ENCODE measurements around the gene TPSAB1.
"Not testable (repeated sequence)": the region's sequence is repeated elsewhere in the genome, so short reads cannot be mapped to it uniquely, and the experiment has no call there.

Gene TPSAB1

DNA sequence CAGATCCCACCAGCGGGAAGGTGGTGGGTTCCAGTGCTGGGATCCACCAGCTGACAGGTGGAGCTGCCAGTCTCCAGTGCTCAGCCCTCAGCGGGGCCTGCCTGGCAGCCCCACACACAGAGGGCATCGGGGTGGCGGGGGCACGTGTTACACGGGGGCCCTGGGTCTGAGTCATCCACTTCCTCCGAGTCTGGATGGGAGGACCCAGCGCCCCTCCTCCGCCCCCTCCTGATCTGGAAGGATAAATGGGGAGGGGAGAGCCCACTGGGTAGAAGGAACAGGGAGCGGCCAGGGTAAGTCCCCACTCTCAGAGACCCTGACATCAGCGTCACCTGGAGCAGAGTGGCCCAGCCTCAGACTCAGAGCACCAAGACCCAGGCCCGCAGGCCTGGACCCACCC is at the start of gene TPSAB1:
TPSAB1 (plus strand) TSS at position 270 of the 400 bp plus-strand sequence. CDS start 234 bp downstream, outside the sequence.
- H3K9me3 Mint-ChIP-seq; H3K27me3 Mint-ChIP-seq; H3K4me3 Mint-ChIP-seq; H3K4me1 Mint-ChIP-seq (ENCODE audit: low read depth); H3K27ac Mint-ChIP-seq; H3K36me3 Mint-ChIP-seq (ENCODE audit: low read depth); intact Hi-C loops (cut with micrococcal nuclease): not testable (repeated sequence)

DNA sequence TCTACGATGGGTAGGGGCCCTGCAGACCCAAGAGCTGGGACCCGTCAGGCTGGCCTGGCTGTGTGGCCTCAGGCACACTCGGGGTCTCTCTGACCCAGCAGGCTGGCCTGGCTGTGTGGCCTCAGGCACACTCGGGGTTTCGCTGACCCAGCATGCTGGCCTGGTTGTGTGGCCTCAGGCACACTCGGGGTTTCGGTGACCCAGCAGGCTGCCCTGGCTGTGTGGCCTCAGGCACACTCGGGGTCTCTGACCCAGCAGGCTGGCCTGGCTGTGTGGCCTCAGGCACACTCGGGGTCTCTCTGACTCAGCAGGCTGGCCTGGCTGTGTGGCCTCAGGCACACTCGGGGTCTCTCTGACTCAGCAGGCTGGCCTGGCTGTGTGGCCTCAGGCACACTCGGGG is 49.7 kb upstream of the TPSAB1 start:
- H3K4me3 Mint-ChIP-seq; H3K36me3 Mint-ChIP-seq (ENCODE audit: low read depth); H3K9me3 Mint-ChIP-seq; H3K27me3 Mint-ChIP-seq; H3K4me1 Mint-ChIP-seq (ENCODE audit: low read depth); H3K27ac Mint-ChIP-seq; intact Hi-C loops (cut with micrococcal nuclease): not testable (repeated sequence)

DNA sequence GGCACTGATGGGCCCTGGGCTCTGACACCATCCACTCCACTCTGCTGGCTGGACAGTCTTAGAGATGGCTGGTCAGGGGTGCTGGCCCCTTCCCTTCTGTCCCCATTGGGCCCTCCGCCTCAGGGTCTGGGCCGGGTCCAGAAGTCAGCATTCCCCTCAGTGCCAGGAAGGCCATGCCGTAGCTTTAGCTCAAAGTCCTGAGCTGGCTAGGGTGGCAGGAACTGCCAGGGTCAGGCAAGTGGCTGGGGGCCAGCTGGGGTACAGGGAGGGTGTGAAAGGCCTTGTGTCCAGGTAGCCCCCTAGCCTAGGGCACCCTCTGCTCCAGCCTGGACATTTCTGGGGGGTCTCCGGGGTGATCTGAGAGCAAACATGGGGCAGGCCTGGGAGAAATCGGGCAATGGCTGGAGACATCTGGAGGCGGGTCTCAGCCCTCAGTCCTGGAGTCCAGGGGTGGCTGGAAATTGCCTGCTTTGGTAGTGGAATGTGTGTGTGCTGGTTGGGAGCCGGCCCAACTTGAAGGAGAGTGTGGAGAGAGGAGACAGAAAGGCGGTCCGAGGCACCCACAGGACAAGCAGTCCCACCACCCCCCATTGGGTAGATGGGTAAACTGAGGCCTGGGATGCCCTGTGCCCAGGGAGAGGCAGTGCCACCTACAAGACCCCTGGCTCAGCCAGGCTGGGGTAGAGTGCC is 48.0 kb upstream of the TPSAB1 start:
- H3K27ac Mint-ChIP-seq = no peak overlapping the region
- peaks cover 4% of the 10 kb centered on the region for H3K27me3 Mint-ChIP-seq
- intact Hi-C loops (cut with micrococcal nuclease) = no loop called here
- no peaks in the 10 kb centered on the region for H3K9me3 Mint-ChIP-seq
- H3K4me1 Mint-ChIP-seq (ENCODE audit: low read depth) = no peaks in the 10 kb centered on the region
- H3K36me3 Mint-ChIP-seq (ENCODE audit: low read depth) = no peaks in the 10 kb centered on the region
- H3K4me3 Mint-ChIP-seq = no peak overlapping the region

DNA sequence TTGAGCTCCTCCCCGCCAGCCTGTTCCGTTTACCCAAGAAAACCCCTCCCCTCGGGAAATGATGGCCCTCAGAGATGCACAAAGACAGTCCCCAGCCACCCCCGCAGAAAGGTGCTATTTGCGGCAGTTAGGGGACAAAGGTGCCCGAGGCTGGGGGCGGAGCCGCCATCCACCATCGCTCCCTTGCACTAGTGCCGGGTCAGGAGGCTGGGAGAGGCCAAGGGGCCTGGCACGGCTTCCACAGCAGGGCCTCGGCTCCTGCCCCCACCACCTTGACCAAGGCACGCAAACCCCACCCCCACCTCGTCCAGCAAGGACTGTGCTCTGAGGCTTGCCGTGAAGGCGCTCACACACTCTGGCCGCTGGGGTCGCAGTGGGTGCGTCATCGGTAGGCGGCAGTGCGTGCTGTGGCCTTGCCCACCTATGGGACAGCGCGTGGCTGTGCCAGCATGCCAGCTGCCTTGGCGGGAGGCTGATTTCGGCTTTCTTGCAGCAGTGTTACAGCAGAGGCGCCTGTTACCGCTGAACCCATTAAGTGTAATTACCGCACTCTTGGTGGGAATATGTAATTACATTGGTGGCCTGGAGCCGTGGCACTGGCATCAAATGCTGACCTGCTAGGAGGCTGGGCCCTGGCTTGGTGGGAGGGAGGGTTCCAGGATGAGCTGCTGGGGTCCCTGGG is 47.2 kb upstream of the TPSAB1 start:
- Mint-ChIP-seq H3K4me3 (no peak overlapping the region), H3K36me3 (ENCODE audit: low read depth) (no peaks in the 10 kb centered on the region), H3K27ac (no peak overlapping the region), H3K9me3 (no peaks in the 10 kb centered on the region), H3K27me3 (peaks cover 4% of the 10 kb centered on the region), H3K4me1 (ENCODE audit: low read depth) (no peaks in the 10 kb centered on the region)
- intact Hi-C loops (cut with micrococcal nuclease) = no loop called here

DNA sequence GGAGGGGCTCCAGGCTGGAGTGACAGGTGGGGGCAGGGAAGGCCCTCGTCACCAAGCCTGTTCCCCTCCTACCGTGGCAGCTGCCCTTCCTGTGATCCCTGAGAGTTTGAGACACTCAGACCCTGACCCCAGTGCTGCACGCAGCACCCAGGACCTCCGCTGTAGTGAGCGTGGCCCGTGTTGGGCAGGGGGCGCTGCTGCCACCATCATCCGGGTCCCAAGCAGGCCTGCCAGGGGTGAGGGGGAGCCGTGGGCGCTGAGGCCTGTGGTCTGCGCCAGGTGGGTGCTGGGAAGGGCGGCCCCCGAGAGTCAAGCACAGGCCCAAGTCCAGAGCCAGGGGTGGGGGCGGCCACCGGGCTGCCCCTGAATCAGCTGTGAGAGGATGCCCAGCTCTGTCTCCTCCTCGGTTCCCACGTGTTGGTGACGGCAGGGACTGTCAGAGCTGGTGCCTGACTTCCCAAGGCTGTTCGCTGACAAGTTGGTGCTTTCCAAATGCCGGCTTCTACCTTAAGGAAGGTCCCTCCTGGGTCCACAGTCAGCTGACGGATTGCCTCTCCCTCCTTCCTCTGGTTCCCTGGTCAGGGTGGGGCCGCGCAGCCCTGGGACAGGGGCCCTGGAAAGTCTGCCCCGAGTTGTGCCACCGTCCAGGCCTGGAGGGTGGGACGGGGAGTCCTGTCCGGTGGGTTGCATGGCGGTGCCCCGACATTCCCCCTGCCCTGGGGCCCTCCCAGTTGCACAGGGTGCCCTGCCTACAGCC is 46.5 kb upstream of the TPSAB1 start:
- Mint-ChIP-seq H3K27ac (no peak overlapping the region), H3K9me3 (no peaks in the 10 kb centered on the region), H3K4me1 (ENCODE audit: low read depth) (no peaks in the 10 kb centered on the region), H3K4me3 (no peak overlapping the region), H3K36me3 (ENCODE audit: low read depth) (no peaks in the 10 kb centered on the region), H3K27me3 (peaks cover 1% of the 10 kb centered on the region)
- intact Hi-C loops (cut with micrococcal nuclease) = no loop called here

DNA sequence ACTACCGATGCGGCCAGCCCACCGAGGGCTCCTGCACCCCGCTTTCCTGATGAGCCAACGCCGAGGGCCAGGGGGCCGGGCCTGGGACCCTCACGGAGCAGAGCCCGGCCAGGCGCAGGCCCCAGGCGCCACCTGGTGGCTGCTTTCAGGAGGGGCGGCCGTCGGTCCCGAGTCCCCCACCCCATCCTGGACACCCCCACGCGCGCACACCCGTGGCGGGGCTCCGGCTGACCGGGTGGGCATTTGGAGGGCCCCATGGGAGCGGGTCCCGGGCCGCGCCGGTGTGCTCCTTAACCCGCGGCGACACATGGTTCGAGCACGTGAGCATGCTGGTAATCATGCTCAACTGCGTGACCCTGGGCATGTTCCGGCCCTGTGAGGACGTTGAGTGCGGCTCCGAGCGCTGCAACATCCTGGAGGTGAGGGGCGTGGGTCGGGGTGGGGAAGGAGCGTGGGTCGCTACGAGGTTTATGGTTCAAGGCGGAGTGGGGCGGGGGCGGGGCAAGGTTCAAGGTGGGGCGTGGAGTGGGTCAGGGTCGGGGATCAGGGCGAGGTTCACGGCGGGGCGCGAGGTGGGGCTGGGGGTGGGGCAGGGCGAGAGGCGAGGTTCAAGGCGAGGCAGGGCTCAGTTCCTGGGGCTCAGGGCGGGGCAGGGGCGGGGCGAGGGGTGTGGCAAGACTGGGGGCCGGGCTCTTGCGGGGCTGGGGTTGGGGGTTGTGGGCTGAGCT is 45.7 kb upstream of the TPSAB1 start:
- intact Hi-C loops (cut with micrococcal nuclease) = no loop called here
- Mint-ChIP-seq H3K27me3 (no peaks in the 10 kb centered on the region), H3K4me3 (no peak overlapping the region), H3K9me3 (peaks cover 5% of the 10 kb centered on the region), H3K36me3 (ENCODE audit: low read depth) (no peaks in the 10 kb centered on the region), H3K4me1 (ENCODE audit: low read depth) (no peaks in the 10 kb centered on the region), H3K27ac (no peak overlapping the region)

DNA sequence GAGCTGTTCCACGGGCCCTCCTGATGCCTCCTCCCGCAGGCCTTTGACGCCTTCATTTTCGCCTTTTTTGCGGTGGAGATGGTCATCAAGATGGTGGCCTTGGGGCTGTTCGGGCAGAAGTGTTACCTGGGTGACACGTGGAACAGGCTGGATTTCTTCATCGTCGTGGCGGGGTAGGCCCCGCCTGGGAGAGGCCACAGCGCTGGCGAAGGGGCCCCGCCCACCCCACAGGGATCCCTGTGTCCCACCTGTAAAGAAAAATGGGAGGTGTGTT is 45.2 kb upstream of the TPSAB1 start:
- no peaks in the 10 kb centered on the region for H3K4me1 Mint-ChIP-seq (ENCODE audit: low read depth)
- no peaks in the 10 kb centered on the region for H3K27me3 Mint-ChIP-seq
- intact Hi-C loops (cut with micrococcal nuclease) = no loop called here
- no peak overlapping the region for H3K4me3 Mint-ChIP-seq
- no peak overlapping the region for H3K27ac Mint-ChIP-seq
- H3K9me3 Mint-ChIP-seq = peaks cover 9% of the 10 kb centered on the region
- H3K36me3 Mint-ChIP-seq (ENCODE audit: low read depth) = no peaks in the 10 kb centered on the region

DNA sequence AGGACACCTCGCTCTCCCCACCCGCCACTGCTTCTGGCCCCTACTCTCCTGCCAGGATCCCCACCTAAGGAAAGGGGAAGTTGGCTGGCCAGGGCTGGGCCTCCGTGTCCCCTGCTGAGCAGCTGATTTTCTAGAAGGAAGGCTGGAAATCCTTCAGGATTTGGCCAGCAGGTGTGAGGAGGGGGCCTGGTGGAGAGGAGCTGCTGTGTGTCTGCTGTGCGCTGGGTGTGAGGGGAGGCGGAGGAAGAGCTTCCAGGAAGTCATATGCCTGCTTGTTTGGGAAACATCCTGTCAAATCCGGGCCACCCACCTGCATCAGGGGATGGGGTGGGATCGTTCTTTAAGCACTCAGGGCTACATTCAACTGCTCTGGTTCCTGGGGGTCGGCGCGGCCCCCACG is 44.0 kb upstream of the TPSAB1 start:
- Mint-ChIP-seq H3K4me3 (no peak overlapping the region), H3K27me3 (no peaks in the 10 kb centered on the region), H3K9me3 (peaks cover 9% of the 10 kb centered on the region), H3K4me1 (ENCODE audit: low read depth) (no peaks in the 10 kb centered on the region), H3K27ac (no peak overlapping the region), H3K36me3 (ENCODE audit: low read depth) (no peaks in the 10 kb centered on the region)
- intact Hi-C loops (cut with micrococcal nuclease) = no loop called here

DNA sequence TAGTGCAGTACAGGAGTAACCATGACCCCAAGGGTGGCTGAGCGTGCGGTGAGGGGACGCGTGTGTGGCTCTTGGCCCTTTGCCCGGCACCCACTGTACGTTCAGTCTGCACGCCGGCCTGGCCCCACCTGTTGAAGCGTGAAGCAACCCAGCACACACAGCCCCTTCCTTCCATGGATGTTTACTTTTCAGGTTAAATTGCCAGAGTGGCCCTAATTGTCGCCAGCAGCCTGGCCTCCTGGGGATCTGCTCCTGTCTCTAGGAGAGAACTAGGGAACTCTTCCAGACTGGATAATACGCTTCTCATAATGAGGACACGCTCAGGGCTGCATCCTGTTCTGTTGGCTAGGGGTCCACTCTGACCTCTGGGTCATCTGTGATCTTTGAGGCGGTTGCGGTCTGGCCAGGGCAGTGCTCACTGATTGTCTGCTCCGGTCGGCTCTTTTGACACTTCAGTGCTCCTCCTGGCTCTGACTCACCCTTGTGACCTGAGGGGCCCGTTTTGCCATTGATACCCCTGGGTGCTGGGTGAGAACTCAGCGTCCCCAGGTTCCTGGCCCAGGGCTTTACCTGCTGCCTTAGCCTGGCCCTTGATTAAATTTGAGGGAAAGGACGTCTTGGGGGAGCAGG is 43.2 kb upstream of the TPSAB1 start:
- intact Hi-C loops (cut with micrococcal nuclease) = no loop called here
- H3K4me1 Mint-ChIP-seq (ENCODE audit: low read depth) = no peaks in the 10 kb centered on the region

DNA sequence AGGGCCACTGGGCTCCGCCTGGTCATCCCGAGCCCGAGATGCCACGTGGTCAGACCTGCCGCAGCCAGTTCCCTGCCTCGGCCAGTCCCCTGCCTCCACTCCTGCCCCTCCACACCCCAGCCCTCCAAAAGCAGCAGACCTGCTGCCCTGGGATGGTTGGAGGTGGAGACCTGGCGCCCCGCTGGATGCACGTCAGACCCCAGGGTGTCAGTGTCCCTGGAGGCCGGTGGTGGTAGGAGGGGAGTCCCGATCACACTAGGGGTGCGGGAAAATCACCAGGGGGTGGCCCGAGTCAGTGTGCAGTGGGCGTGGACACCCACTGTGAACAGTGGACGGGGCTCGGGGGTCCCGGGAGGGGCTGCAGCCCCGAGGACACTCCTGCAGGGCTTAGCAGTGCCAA is 42.3 kb upstream of the TPSAB1 start:
- no peaks in the 10 kb centered on the region for H3K36me3 Mint-ChIP-seq (ENCODE audit: low read depth)
- no peaks in the 10 kb centered on the region for H3K4me1 Mint-ChIP-seq (ENCODE audit: low read depth)
- peaks cover 9% of the 10 kb centered on the region for H3K9me3 Mint-ChIP-seq
- intact Hi-C loops (cut with micrococcal nuclease) = no loop called here
- no peak overlapping the region for H3K4me3 Mint-ChIP-seq
- H3K27ac Mint-ChIP-seq = no peak overlapping the region
- no peaks in the 10 kb centered on the region for H3K27me3 Mint-ChIP-seq

More for the DNA sequence above, 43.2 kb upstream of the TPSAB1 start:
- no peak overlapping the region for H3K27ac Mint-ChIP-seq
- no peaks in the 10 kb centered on the region for H3K27me3 Mint-ChIP-seq
- H3K36me3 Mint-ChIP-seq (ENCODE audit: low read depth) = no peaks in the 10 kb centered on the region
- H3K9me3 Mint-ChIP-seq = peaks cover 9% of the 10 kb centered on the region
- no peak overlapping the region for H3K4me3 Mint-ChIP-seq

DNA sequence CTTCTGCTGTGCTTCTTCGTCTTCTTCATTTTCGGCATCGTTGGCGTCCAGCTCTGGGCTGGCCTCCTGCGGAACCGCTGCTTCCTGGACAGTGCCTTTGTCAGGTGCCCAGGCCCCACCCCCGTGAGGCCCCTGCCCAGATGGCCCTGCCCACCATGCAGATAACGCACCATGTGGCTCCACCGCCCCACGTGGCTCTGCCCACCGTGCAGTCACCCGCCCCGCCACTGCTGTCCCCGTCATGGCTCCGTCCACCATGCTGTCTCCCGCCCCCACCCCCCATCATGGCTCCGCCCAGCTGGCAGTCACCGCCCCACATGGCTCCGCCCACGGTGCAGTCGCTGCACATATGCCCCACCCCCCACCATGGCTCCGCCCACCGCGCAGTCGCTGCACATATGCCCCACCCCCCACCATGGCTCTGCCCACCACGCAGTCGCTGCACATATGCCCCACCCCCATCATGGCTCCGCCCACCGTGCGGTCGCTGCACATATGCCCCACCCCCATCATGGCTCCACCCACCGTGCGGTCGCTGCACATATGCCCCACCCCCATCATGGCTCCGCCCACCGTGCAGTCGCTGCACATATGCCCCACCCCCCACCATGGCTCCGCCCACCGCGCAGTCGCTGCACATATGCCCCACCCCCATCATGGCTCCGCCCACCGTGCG is 41.7 kb upstream of the TPSAB1 start:
- intact Hi-C loops (cut with micrococcal nuclease); H3K9me3 Mint-ChIP-seq; H3K27me3 Mint-ChIP-seq; H3K4me1 Mint-ChIP-seq (ENCODE audit: low read depth); H3K27ac Mint-ChIP-seq; H3K36me3 Mint-ChIP-seq (ENCODE audit: low read depth); H3K4me3 Mint-ChIP-seq: not testable (repeated sequence)

DNA sequence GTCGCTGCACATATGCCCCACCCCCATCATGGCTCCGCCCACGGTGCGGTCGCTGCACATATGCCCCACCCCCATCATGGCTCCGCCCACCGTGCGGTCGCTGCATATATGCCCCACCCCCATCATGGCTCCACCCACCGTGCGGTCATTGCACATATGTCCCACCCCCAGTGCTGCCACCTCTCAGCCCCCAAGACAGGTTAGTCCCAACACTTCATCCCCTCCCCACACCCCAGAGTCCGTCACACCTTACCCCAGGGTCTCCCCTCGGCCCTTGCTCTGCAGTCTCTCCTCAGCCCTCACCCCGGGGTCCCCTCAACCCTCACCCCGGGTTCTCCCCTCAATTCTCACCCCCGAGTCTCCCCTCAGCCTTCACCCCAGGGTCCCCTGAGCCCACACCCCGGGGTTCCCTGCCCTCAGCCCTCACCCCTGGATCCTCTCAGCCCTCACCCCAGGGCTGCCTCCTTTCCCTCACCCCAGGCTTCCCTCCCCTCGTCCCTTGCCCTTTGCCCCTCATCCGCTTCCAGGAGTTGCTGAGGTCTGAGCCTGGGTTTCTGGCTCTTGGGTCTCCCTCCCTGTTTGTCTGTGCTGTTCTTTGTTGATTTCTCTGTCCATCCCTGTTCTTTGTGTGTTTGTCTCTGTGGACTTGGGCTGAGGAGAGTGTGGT is 41.0 kb upstream of the TPSAB1 start:
- Mint-ChIP-seq H3K27me3 (no peaks in the 10 kb centered on the region), H3K36me3 (ENCODE audit: low read depth) (no peaks in the 10 kb centered on the region), H3K4me3 (no peak overlapping the region), H3K27ac (no peak overlapping the region), H3K9me3 (peaks cover 9% of the 10 kb centered on the region), H3K4me1 (ENCODE audit: low read depth) (no peaks in the 10 kb centered on the region)
- intact Hi-C loops (cut with micrococcal nuclease) = no loop called here

DNA sequence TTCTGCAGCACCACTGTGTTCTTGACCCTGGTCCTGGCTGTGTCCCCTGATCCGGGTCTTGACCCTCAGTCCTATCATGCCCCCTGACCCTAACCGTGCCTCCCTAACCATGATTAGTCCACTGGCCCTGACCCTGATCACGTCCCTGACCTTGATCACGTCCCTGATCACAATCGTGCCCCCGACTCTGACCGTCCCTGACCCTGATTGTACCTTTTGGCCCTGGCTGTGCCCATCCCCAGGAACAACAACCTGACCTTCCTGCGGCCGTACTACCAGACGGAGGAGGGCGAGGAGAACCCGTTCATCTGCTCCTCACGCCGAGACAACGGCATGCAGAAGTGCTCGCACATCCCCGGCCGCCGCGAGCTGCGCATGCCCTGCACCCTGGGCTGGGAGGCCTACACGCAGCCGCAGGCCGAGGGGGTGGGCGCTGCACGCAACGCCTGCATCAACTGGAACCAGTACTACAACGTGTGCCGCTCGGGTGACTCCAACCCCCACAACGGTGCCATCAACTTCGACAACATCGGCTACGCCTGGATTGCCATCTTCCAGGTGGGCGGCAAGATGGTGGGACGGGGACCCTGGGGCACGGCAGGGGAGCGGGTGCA is 40.4 kb upstream of the TPSAB1 start:
- Mint-ChIP-seq H3K9me3 (peaks cover 9% of the 10 kb centered on the region), H3K36me3 (ENCODE audit: low read depth) (no peaks in the 10 kb centered on the region), H3K27ac (no peak overlapping the region), H3K4me3 (no peak overlapping the region), H3K4me1 (ENCODE audit: low read depth) (no peaks in the 10 kb centered on the region), H3K27me3 (no peaks in the 10 kb centered on the region)
- intact Hi-C loops (cut with micrococcal nuclease) = no loop called here

Measured in dendritic cell treated with granulocyte-macrophage colony-stimulating factor and Interleukin-4, amounts not matched to agents 40 ng/mL and 50 ng/mL, for 4 days (primary cell).